GM18873 (cell line): ENCODE measurements around the gene SNCB.

Source experiments
- ATAC-seq: cut with Tn5 transposase; IDR thresholded peaks from one replicate; pipeline ENCODE4 v1.9.1; 2021; ENCODE audit warnings: mild to moderate bottlenecking, moderate library complexity, moderate number of reproducible peaks; ENCODE audit not compliant: unreplicated experiment, low FRiP score

Gene SNCB

GRCh38 chr5:176646049-176646706, 15.8 kb upstream of the SNCB start:
- ATAC-seq, result no peak

GRCh38 chr5:176644878-176645670, 14.7 kb upstream of the SNCB start:
- ATAC-seq, result no peak

- no peak for ATAC-seq
Measured at GRCh38 chr5:176644294-176644693, 14.0 kb upstream of the SNCB start.

GRCh38 chr5:176643491-176644219, 13.3 kb upstream of the SNCB start:
- no peak for ATAC-seq

DNA sequence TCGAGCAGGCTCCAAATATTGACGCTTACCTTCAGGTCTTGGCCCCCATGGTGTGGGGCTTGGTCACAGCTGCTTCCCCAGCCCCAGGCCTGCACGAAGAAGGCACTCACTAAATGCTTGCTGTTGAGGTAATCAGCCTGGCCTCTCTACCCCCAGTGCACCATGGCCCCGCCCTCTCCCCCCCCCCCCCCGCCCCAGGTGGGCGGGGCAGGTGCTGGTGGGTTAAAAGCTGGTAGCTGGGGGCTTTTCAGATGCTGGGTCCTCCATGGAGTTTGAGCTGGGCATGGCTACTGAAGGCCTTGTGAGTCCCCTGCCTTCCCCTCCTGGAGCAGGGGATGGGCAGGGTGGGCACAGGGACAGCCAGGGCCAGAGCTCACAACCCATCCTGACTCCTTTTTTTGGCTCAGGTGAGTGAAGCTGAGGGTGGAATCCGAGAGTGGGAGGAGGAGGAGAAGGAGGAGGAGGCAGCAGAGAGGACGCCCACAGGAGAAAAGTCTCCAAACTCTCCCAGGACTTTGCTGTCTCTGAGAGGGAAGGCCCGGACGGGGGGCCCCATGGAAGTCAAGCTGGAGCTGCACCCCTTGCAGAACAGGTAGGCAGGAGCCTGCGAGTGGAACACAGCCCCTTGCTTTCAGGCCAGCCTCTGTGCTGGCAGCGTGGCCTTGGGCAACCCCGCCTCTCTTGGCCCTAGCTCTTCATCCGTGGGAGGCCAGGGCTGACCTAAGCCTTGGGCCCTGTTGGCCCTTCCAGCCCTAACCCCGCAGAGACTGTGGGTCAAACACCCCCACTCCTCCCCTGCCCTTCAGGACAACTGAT, 12.5 kb upstream of the SNCB start:
- ATAC-seq, result no peak

- ATAC-seq, result no peak
Measured at GRCh38 chr5:176640616-176641015, 10.3 kb upstream of the SNCB start.

DNA sequence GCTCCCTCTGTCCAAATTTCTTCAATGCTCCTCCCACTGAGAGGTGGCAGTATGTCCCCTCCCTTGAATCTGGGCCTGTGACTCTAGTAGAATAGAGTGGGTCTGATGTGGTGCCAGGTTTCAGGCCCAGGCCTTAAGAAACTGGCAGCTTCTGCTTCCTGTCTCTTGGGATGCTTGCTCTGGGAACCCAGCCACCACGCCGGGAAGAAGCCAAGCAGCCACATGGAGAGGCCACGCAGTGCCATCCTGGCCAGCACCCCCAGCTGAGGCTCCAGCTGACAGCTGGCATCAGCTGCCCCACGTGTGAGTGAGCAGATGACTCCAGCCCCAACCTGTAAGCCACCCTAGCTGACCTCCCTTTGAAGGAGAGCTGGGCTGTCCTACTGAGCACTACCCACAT, 9.6 kb upstream of the SNCB start:
- no peak for ATAC-seq

DNA sequence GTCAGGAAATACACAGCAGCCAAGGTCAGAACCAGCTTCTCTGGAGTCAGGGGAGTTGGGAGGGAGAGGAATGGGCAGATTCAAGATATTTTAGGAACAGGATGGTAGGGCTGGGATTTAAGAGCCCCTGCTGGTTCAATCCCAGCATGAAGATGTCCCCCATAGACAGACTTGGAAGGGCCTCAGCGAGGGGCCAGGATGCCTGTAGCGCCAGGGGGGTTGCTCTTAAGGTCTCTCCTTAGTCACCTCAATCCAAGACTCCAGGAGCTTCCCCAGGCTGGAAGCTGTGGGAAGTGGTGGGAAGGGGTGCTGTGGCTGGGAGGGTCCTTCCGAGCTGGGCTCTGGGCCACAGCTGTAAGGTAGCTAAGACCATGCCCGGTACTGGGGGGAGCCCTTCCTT, 8.9 kb upstream of the SNCB start:
- ATAC-seq, result no peak

DNA sequence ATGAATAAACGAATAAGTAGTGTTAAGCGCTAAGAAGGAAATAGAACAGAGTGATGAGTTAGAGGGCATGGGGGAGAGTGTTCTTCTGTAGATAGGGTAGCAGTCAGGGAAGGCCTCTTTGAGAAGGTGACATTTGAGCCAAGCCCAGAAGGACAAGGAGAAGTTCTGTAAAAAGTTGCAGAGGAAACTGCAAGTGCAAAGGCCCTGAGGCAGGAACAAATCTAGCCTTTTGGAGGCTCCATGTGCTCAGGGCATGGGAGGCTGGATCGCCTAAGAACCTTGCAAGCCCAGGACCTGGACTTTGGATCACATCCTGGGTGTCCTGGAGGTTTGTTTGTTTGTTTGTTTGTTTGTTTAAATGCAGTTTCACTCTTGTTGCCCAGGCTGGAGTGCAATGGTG, 8.1 kb upstream of the SNCB start:
- no peak for ATAC-seq

DNA sequence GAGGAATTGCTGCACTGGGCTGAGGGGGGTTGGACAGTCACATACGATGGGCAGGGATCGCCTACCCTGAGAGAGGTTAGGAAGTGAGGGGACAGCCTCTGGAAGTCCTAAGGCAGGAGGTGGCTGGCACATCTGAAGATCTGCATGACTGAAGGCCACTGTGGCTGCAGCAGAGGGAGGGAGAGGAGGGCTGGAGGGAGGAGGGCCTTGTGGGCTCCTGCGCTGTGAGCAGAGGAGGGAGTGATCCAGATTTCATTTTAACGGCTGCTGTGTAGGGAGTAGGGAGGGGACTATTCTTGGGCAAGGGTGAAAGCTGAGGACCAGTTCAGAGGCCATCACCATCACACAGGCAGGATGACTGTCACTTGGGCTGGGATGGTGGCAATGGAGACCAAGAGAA, 7.2 kb upstream of the SNCB start:
- no peak for ATAC-seq

GRCh38 chr5:176636426-176636825, 6.1 kb upstream of the SNCB start:
- ATAC-seq, result no peak

DNA sequence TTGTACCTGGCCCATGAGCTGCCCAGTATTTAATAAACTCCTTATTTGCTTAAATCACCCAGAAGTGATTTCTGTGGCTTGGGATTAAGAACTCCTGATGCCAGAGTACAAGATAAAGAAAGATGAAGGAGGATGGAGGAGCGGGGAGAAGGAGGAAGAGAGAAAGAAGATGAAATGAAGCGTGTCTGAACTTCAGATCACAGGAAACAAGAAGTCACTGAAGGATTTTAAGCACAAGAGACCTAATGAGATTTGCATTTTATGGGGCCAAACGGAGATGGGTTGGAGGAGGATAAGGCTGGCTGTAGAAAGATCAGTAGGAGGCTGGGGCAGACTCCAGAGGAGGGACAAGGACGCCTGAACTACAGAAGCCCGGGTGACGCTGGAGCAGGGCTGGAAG, 3.3 kb upstream of the SNCB start:
- ATAC-seq, result no peak

DNA sequence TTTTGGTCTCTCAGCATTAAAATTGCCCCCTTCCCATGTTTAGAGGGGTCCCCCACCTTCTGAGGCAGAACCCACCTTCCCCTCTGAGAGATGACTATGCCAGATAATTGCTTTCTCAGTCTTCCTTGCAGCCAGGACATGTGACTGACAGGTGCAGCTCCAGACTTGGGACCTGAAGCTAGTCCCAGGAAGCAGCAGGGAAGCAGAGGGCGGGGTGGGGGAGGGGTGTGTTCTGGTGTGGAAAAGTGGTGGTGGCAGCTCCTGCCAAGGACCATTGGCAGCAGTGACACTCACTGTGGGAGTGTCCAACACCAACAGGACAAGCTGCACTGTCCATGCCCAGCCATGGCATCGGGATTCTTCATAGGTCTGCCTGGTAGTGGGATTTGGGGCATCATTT, 2.4 kb upstream of the SNCB start:
- ATAC-seq, result no peak

DNA sequence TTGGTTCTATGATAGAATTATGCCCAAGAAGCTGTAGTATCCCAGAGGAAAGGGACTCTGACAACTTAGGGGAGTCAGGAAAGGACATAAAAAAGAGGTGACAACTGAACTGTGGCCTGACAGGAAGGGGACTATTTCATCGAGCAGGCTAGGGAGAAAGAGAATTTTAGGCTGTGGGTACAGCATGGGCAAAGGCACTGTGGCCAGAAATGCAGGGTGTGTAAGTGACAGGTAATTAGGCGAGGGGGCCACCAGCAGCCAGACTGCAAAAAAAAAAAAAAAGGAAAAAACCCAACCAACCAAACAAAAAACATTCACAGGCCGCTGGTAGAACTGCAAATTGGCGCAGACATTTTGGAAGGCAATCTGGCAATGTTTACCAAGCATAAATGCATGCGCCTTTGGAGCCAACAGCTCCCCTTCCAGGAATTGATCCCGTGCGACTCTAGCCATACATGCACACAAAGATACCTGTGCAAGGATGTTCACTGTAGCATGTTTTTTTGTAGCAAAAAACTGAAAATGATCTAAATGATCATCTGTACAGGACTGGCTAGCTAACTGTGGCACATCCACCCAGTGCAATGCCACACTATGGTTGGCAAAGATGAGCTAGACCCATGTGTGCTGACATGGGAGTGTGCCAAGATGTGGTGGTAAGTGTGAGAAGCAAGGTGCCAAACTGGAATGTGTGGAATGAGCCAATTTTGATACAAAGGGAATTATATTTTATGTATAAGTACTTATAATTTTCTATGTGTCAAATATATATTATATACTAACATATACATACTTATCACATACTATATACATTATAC, 1.3 kb upstream of the SNCB start:
- ATAC-seq, result no peak

DNA sequence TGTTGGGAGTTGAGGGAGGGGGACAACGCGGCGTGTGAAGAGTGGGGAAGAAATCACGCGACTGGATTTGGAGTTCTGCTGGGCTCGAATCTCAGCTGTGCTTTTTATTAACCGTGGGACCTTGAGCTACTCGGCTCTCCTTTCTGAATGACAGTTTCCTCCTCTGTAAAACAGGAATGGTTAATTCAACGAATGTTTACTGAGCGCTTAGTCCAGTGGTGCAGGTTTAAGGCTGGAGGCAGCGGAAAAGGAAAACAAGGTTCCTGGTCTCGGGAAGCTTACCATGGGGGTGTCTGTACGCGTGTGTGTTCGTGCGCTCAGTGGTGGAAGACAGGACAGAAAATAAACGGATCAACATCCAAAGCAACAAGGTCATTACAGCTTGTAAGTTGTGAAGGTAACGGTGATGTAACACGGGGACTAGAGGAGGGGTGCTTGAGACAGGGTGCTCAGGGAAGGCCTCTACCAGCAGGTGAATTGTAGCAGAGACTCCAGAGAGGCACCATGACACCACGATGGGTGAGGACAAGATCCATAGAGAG, 418 bp upstream of the SNCB start:
- ATAC-seq, result no peak

GRCh38 chr5:176629317-176629852, 949 bp downstream of the SNCB start:
- ATAC-seq, result no peak

DNA sequence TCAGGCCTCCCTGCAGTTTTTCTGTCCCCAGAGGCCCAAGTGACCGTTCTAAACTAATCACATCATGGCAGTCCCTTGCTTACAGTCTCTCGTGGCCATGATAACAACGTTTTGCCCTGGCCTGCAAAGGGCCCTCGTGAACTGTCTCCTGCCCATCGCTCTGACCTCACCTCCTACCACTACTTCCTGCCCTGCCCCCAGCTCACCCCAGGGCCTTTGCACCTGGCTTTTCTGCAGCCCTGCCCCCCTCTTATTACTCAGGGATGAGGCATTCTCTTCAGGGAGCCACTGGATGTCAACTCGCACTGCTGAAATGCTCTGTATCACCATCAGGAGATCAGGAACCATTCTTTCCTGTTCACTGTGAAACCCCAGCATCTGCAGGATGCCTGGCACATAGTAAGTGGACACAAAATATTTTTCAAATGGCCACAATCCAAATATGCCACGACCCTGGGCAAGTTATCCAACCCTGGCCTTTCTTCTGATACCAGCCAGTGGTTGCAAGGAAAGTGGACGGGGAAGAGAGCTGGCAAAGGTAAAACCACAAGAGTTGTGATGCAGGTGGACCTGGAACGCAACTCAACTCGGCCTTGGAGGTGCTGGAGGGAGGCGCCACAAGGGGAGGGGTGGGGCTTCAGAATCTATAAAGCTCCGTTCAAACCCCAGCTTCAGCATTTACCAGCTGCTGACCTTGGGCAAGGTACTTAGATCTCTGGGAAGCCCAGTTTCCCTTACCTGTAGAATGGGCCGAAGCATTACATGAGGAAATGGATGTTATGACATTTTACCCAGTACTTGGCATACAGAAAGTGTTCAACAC, 1.7 kb downstream of the SNCB start:
- ATAC-seq, result no peak

GRCh38 chr5:176627582-176627981, 2.8 kb downstream of the SNCB start:
- ATAC-seq, result no peak

- ATAC-seq, result no peak
Measured at GRCh38 chr5:176626876-176627236, 3.5 kb downstream of the SNCB start.
